HepG2 (cell line): ENCODE results near the gene ZSCAN5C. TPM values are rescaled to one million over a fixed set of nuclear protein-coding genes. Genes with fewer than 3 reads are reported as not detected.

ENCODE experiments used
- ATAC-seq: fragments of 200-7000 bp; cut with Tn5 transposase; 3 replicates; pipeline ENCODE4 v1.9.1; 2020; ENCODE audit warnings: mild to moderate bottlenecking, moderate library complexity
- BruUV-seq: library from RNA; stranded (reverse); fragments of 400-500 nt; replicated peaks from 2 replicates; lab custom pipeline; 2021; lab: Mats Ljungman, UMichigan
- CTCF ChIA-PET: fragments of 300-600 bp; formaldehyde crosslinking; extraction: SDS; loops from one replicate; lab custom pipeline; 2021; ENCODE audit warnings: low total read pairs, inconsistent platforms, low intra/inter-chr PET ratio; lab: Yijun Ruan, JAX
- POLR2A ChIA-PET: fragments of 350-600 bp; sonication (Branson Sonifier 250); formaldehyde crosslinking; loops from one replicate; lab custom pipeline; 2020; ENCODE audit warnings: antibody characterized with exemption, inconsistent platforms; lab: Yijun Ruan, JAX
- DNase-seq: peaks from one replicate; pipeline ENCODE4 v3.0.0-alpha.2; 2015; ENCODE audit warnings: low spot score
- FAIRE-seq: peaks from 3 replicates; lab custom pipeline; 2011; peaks lifted over from hg19 to GRCh38; lab: Jason Lieb, UNC
- H2AFZ ChIP-seq: one replicate; pipeline ENCODE4 v1.6.1; 2011; ENCODE audit warnings: low read length, inconsistent platforms
- H3K27ac ChIP-seq: fragments of 300-600 bp; 3 replicates; pipeline ENCODE4 v1.8.0; 2011; ENCODE audit warnings: mixed run types, mild to moderate bottlenecking, mixed read lengths, low read length, inconsistent platforms; ENCODE audit not compliant: insufficient read depth; ENCODE audit errors: extremely low read length
- H3K27me3 ChIP-seq, 2 experiments: fragments of 200-600 bp in 1 of 2; 2 replicates in 1 of 2; 3 replicates in 1 of 2; pipeline versions ENCODE4 v1.6.0 to v1.8.0; 2011; ENCODE audit warnings: low read length in 2 of 2, mild to moderate bottlenecking in 2 of 2, moderate library complexity in 2 of 2, inconsistent platforms in 1 of 2; ENCODE audit not compliant: insufficient read depth in 2 of 2, control insufficient read depth in 1 of 2
- H3K36me3 ChIP-seq, 2 experiments: fragments of 200-600 bp in 1 of 2; replicated peaks in 1 of 2; 2 replicates in 1 of 2; 3 replicates in 1 of 2; pipeline versions ENCODE4 v1.5.1 to v1.8.0; 2011; ENCODE audit warnings: low read length in 2 of 2, inconsistent platforms in 1 of 2; ENCODE audit not compliant: insufficient read depth in 2 of 2, control insufficient read depth in 1 of 2
- H3K4me1 ChIP-seq: 2 replicates; pipeline ENCODE4 v1.5.1; 2012; ENCODE audit warnings: low read length, inconsistent platforms; ENCODE audit not compliant: insufficient read depth
- H3K4me2 ChIP-seq: 2 replicates; pipeline ENCODE4 v1.6.0; 2011; ENCODE audit warnings: low read depth, low read length, inconsistent platforms
- H3K4me3 ChIP-seq, 3 experiments: fragments of 200-600 bp in 1 of 3; sonication (generic), shearing (Covaris generic) in 1 of 3; replicated peaks in 1 of 3; 2 replicates each; pipeline ENCODE4 v1.5.1; 2011 to 2016; ENCODE audit warnings: low read length in 3 of 3, inconsistent platforms in 2 of 3, low read depth in 2 of 3, mild to moderate bottlenecking in 2 of 3, control low read depth in 1 of 3, mixed read lengths in 1 of 3; ENCODE audit not compliant: insufficient read depth in 1 of 3
- H3K79me2 ChIP-seq: one replicate; pipeline ENCODE4 v1.6.1; 2011; ENCODE audit warnings: low read length, inconsistent platforms; ENCODE audit not compliant: insufficient read depth
- H3K9ac ChIP-seq: 2 replicates; pipeline ENCODE4 v1.6.0; 2011; ENCODE audit warnings: mild to moderate bottlenecking, low read depth, low read length, inconsistent platforms; ENCODE audit not compliant: insufficient read depth
- H3K9me3 ChIP-seq: 2 replicates; pipeline ENCODE4 v1.5.1; 2012; ENCODE audit warnings: mild to moderate bottlenecking, low read length
- H4K20me1 ChIP-seq: 2 replicates; pipeline ENCODE4 v1.6.0; 2011; ENCODE audit warnings: inconsistent platforms, mild to moderate bottlenecking, low read length, moderate library complexity; ENCODE audit not compliant: insufficient read depth
- CCAR2 ChIP-seq: fragments of 200-400 bp; formaldehyde crosslinking; optimal IDR thresholded peaks from 2 replicates; pipeline ENCODE3; 2018; ENCODE audit warnings: low read depth, mild to moderate bottlenecking, low read length, moderate library complexity
- ERF ChIP-seq: IDR thresholded peaks from 2 replicates; pipeline ENCODE4 v1.6.1; 2018; ENCODE audit warnings: missing biosample characterization, missing genetic modification reagents
- HDAC1 ChIP-seq: sonication (generic); formaldehyde crosslinking; IDR thresholded peaks from 2 replicates; pipeline ENCODE4 v1.5.1; 2020; ENCODE audit warnings: mild to moderate bottlenecking, missing genetic modification reagents
- PRDM4 ChIP-seq: sonication (generic); formaldehyde crosslinking; IDR thresholded peaks from 2 replicates; pipeline ENCODE4 v1.9.0; 2021; ENCODE audit warnings: missing genetic modification reagents, borderline replicate concordance
- RARA ChIP-seq: IDR thresholded peaks from 2 replicates; pipeline ENCODE4 v1.6.1; 2016; ENCODE audit warnings: missing genetic modification reagents, missing compliant biosample characterization
- RBM39 ChIP-seq: fragments of 200-400 bp; formaldehyde crosslinking; IDR thresholded peaks from one replicate; pipeline ENCODE4 v1.6.1; 2018; ENCODE audit warnings: antibody characterized with exemption, mild to moderate bottlenecking, low read depth, low read length; ENCODE audit not compliant: poor library complexity, severe bottlenecking
- STAT5B ChIP-seq: sonication (generic); formaldehyde crosslinking; IDR thresholded peaks from 2 replicates; pipeline ENCODE4 v1.4.0; 2020; ENCODE audit warnings: missing genetic modification reagents
- ZNF317 ChIP-seq: sonication (generic); formaldehyde crosslinking; IDR thresholded peaks from 2 replicates; pipeline ENCODE4 v1.5.0; 2020; ENCODE audit warnings: mild to moderate bottlenecking, missing genetic modification reagents
- ZNF343 ChIP-seq: sonication (generic); formaldehyde crosslinking; IDR thresholded peaks from 2 replicates; pipeline ENCODE4 v1.4.0; 2020; ENCODE audit warnings: mild to moderate bottlenecking, missing genetic modification reagents
- ZNF605 ChIP-seq: sonication (generic); formaldehyde crosslinking; IDR thresholded peaks from 2 replicates; pipeline ENCODE4 v1.8.0; 2022; ENCODE audit warnings: mild to moderate bottlenecking, missing genetic modification reagents
- ZNF878 ChIP-seq: sonication (generic); formaldehyde crosslinking; IDR thresholded peaks from 2 replicates; pipeline ENCODE4 v1.8.1; 2023; ENCODE audit warnings: mild to moderate bottlenecking, missing genetic modification reagents, moderate library complexity
- WGBS: methylation state at CpG from one replicate; pipeline ENCODE4 v1.1.6; 2017; ENCODE audit warnings: low lambda C conversion rate; 5-methylcytosine and 5-hydroxymethylcytosine counted together
- in situ Hi-C: cut with HindIII; loops from 2 replicates; pipeline ENCODE4 v1.10.0; 2017; ENCODE audit warnings: low pct_unique_long_range_greater_than_20kb; ENCODE audit not compliant: extremely low pct_ligation_motif_present
- intact Hi-C: fragments of 100-400 bp; cut with micrococcal nuclease; formaldehyde crosslinking; loops from one replicate; pipeline ENCODE4 v1.10.0; 2022; ENCODE audit not compliant: unreplicated experiment
- polyA plus RNA-seq, 8 experiments: library from polyadenylated mRNA; depleted of rRNA in 3 of 8; stranded (reverse) in 7 of 8; unstranded in 1 of 8; fragments of >200 nt; fragmentation: Illumina TruSeq in 4 of 8; extraction: Trizol in 4 of 8; gene quantifications; 2 replicates each; pipeline versions ENCODE4 v1.2.1 to v1.2.3, GENCODE V29; 2011 to 2016; ENCODE audit warnings: low read depth in 4 of 8, missing spikeins in 1 of 8, mixed read lengths in 1 of 8; ENCODE audit not compliant: insufficient read depth in 1 of 8
- total RNA-seq, 5 experiments: library from RNA; depleted of rRNA; stranded (reverse); fragments of >200 nt; fragmentation: Illumina TruSeq; extraction: Trizol; gene quantifications; 2 replicates each; pipeline ENCODE4 v1.2.3, GENCODE V29; 2016; ENCODE audit warnings: low read depth in 1 of 5
- TF ChIP-seq, protein P1 (sequence below), 2 experiments: fragments of 450-650 bp in 1 of 2; sonication (generic) in 1 of 2; formaldehyde crosslinking in 1 of 2; IDR thresholded peaks; 2 replicates each; pipeline versions ENCODE4 v1.6.1 to v1.8.0; 2016 to 2022; ENCODE audit warnings: antibody characterized with exemption in 1 of 2, mild to moderate bottlenecking in 1 of 2, missing genetic modification reagents in 1 of 2
- TF ChIP-seq, protein P2 (sequence below): sonication (generic); formaldehyde crosslinking; IDR thresholded peaks from 2 replicates; pipeline ENCODE4 v1.4.0; 2020; ENCODE audit warnings: missing genetic modification reagents

The ZSCAN5C gene
- total and polyA plus RNA-seq, 2 of the 13 experiments (the other 11 are each of a cell fraction or from before 2014, with no cell fraction given): not detected

GRCh38 chr19:56167064-56167578 is 35.0 kb upstream of the ZSCAN5C start:
- intact Hi-C loops (no loop called here), in situ Hi-C loops (no loop called here)
- Histone ChIP-seq H2AFZ (no peak overlapping the region), H3K79me2 (no peaks in the 10 kb centered on the region), H3K27me3 (no peaks in the 10 kb centered on the region), H3K9ac (no peak overlapping the region), H4K20me1 (no peaks in the 10 kb centered on the region), H3K9me3 (no peaks in the 10 kb centered on the region), H3K4me2 (no peak overlapping the region), H3K27ac (no peak overlapping the region), H3K36me3 (no peaks in the 10 kb centered on the region), H3K4me1 (peaks cover 32% of the 10 kb centered on the region), H3K4me3 (no peak overlapping the region)
- POLR2A ChIA-PET: interaction anchor here (2.7 kb wide), 1 partner anchor 25 kb away, joined by 7 read pairs; no protein-coding TSS in a partner anchor
- 53% methylated on average over 7 of the region's 7 CpGs for WGBS
- no TSS peak for BruUV-seq
- CTCF ChIA-PET: no interaction called here
- FAIRE-seq: peak; percentile 36
- DNase-seq: no peak
- no peak for ATAC-seq
- TF ChIP-seq RBM39 (no peak), ZNF878 (CRISPR knock-in tag) (no peak), ZNF605 (CRISPR knock-in tag) (0 out of 2 replicates have a peak, but pooled peaks have one; percentile 19), STAT5B (CRISPR knock-in tag) (no peak), HDAC1 (CRISPR knock-in tag) (no peak), ERF (CRISPR knock-in tag) (no peak), ZNF317 (peak; percentile 94), RARA (0 out of 2 replicates have a peak, but pooled peaks have one; percentile 13), CCAR2 (no peak), PRDM4 (CRISPR knock-in tag) (no peak), ZNF343 (CRISPR knock-in tag) (no peak)
- TF ChIP-seq, protein P1, sequence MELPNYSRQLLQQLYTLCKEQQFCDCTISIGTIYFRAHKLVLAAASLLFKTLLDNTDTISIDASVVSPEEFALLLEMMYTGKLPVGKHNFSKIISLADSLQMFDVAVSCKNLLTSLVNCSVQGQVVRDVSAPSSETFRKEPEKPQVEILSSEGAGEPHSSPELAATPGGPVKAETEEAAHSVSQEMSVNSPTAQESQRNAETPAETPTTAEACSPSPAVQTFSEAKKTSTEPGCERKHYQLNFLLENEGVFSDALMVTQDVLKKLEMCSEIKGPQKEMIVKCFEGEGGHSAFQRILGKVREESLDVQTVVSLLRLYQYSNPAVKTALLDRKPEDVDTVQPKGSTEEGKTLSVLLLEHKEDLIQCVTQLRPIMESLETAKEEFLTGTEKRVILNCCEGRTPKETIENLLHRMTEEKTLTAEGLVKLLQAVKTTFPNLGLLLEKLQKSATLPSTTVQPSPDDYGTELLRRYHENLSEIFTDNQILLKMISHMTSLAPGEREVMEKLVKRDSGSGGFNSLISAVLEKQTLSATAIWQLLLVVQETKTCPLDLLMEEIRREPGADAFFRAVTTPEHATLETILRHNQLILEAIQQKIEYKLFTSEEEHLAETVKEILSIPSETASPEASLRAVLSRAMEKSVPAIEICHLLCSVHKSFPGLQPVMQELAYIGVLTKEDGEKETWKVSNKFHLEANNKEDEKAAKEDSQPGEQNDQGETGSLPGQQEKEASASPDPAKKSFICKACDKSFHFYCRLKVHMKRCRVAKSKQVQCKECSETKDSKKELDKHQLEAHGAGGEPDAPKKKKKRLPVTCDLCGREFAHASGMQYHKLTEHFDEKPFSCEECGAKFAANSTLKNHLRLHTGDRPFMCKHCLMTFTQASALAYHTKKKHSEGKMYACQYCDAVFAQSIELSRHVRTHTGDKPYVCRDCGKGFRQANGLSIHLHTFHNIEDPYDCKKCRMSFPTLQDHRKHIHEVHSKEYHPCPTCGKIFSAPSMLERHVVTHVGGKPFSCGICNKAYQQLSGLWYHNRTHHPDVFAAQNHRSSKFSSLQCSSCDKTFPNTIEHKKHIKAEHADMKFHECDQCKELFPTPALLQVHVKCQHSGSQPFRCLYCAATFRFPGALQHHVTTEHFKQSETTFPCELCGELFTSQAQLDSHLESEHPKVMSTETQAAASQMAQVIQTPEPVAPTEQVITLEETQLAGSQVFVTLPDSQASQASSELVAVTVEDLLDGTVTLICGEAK (IDR thresholded peaks at IDR 0.05): no peak
- TF ChIP-seq, protein P1 (CRISPR knock-in tag; IDR thresholded peaks at IDR 0.05): no peak
- TF ChIP-seq, protein P2, sequence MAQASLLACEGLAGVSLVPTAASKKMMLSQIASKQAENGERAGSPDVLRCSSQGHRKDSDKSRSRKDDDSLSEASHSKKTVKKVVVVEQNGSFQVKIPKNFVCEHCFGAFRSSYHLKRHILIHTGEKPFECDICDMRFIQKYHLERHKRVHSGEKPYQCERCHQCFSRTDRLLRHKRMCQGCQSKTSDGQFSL (CRISPR knock-in tag): no peak
